Measurements from ENCODE around the gene TERT. TPM values are rescaled to one million over a fixed set of nuclear protein-coding genes. Genes with fewer than 3 reads are reported as not detected.

Gene TERT
- total RNA-seq, 2 experiments from 2014 or later, result 0.36 TPM; not detected in 1

DNA sequence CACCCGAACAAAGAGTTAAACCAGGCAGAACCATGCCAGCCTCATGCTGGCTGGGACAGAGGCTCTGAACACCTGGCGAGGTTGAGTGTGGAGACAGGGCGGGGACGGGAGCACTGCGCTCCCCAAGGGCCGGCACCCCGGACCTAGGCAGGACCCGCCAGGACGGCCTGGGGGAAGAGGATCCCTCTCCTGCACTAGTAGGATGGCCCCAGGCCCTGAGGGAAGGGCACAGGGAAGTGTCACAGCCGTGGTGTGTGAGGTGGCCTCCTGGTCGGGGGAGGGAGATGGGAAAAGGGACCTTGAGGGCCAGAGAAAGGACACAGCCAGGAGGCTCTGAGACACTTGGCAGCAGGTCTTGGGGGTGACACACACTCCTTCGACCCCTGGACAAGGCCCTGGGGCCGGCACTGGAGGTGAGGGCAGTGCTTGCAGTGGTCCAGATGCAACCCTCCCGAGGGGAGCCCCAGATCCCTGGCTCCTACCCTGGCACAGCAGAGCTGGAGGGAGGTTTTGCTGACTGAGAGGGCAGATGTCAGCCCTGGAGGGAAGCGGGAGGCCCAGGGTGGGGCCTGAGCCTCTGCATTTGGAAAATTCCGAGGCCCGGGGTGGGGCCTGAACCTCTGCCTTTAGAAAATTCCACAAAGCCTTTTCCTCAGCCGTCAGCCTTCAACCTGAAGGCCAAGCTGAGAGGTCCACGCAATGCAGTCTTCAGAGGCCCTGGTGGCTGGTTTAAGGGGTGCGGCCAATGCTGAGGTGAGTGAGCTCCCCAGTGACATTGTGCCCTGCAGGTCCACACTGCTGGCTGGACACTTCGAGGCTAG is 24.8 kb upstream of the TERT start:
- POLR2A ChIA-PET, result no interaction called here
- Mint-ChIP-seq H3K27ac (no peak overlapping the region), H3K27me3 (peaks cover 5% of the 10 kb centered on the region)

GRCh38 chr5:1318659-1319251 is 23.9 kb upstream of the TERT start:
- Mint-ChIP-seq H3K9me3 (no peaks in the 10 kb centered on the region), H3K36me3 (peaks cover 25% of the 10 kb centered on the region), H3K27ac (no peak overlapping the region), H3K27me3 (peaks cover 5% of the 10 kb centered on the region), H3K4me3 (no peak overlapping the region), H3K4me1 (peaks cover 31% of the 10 kb centered on the region)
- ATAC-seq (ENCODE audit: low read depth) (no peak), DNase-seq (no peak)
- POLR2A ChIA-PET, result interaction anchor here (0.9 kb wide), 1 partner anchor 10 kb away, joined by 3 read pairs; no protein-coding TSS in a partner anchor

More for the DNA sequence above, 24.8 kb upstream of the TERT start:
- peaks cover 26% of the 10 kb centered on the region for H3K4me1 Mint-ChIP-seq
- H3K9me3 Mint-ChIP-seq, result no peaks in the 10 kb centered on the region
- ATAC-seq (ENCODE audit: low read depth) (no peak), DNase-seq (no peak)
- H3K36me3 Mint-ChIP-seq, result peaks cover 25% of the 10 kb centered on the region
- H3K4me3 Mint-ChIP-seq, result no peak overlapping the region

DNA sequence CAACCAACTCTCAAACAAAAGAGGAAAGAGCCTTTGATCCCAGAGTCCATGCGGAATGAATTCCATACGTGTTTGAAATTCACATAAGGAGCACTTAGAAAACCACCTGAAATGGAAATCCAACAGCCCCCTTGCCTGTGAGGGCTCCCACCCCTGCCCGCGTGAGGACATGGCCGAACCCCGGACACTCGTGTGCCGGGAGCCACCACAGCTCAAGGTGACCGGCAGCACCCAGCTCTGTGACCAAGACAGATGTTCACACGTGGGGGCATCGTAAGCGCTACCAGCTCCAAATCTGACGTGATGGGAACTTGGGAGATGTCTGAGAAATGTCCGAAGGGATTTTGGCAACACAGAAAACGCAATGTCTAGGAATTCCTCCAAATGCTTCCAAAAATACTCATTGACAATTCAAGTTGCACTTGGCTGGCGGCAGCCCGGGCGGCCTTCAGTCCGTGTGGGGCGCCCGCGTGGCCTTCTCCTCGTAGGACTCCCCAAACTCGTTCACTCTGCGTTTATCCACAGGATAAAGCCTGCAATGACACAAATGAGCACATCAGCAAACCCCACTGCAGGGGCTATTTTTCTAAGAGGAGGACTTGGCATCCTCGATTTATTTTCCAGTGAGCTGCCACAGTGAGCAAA is 23.2 kb upstream of the TERT start:
- DNase-seq (no peak), ATAC-seq (ENCODE audit: low read depth) (no peak)
- peaks cover 5% of the 10 kb centered on the region for H3K27me3 Mint-ChIP-seq
- peaks cover 25% of the 10 kb centered on the region for H3K36me3 Mint-ChIP-seq
- no peak overlapping the region for H3K4me3 Mint-ChIP-seq
- H3K27ac Mint-ChIP-seq, result no peak overlapping the region
- no peaks in the 10 kb centered on the region for H3K9me3 Mint-ChIP-seq
- peaks cover 38% of the 10 kb centered on the region for H3K4me1 Mint-ChIP-seq
- POLR2A ChIA-PET, result interaction anchor here (0.9 kb wide), 1 partner anchor 10 kb away, joined by 3 read pairs; no protein-coding TSS in a partner anchor

- H3K36me3 Mint-ChIP-seq, result peaks cover 27% of the 10 kb centered on the region
- peak overlapping the region; percentile 85 for H3K27ac Mint-ChIP-seq
- H3K4me3 Mint-ChIP-seq, result peak overlapping the region; percentile 74
- H3K9me3 Mint-ChIP-seq, result no peaks in the 10 kb centered on the region
- peaks cover 5% of the 10 kb centered on the region for H3K27me3 Mint-ChIP-seq
- POLR2A ChIA-PET, result interaction anchor here (1.2 to 2.1 kb wide), 2 partner anchors 9 to 28 kb away, joined by 4 to 14 read pairs; partner anchors contain the start of gene CLPTM1L
- peaks cover 51% of the 10 kb centered on the region for H3K4me1 Mint-ChIP-seq
- ATAC-seq (ENCODE audit: low read depth), result no peak
- DNase-seq, result no peak
Measured at GRCh38 chr5:1316588-1317340, 21.9 kb upstream of the TERT start.

DNA sequence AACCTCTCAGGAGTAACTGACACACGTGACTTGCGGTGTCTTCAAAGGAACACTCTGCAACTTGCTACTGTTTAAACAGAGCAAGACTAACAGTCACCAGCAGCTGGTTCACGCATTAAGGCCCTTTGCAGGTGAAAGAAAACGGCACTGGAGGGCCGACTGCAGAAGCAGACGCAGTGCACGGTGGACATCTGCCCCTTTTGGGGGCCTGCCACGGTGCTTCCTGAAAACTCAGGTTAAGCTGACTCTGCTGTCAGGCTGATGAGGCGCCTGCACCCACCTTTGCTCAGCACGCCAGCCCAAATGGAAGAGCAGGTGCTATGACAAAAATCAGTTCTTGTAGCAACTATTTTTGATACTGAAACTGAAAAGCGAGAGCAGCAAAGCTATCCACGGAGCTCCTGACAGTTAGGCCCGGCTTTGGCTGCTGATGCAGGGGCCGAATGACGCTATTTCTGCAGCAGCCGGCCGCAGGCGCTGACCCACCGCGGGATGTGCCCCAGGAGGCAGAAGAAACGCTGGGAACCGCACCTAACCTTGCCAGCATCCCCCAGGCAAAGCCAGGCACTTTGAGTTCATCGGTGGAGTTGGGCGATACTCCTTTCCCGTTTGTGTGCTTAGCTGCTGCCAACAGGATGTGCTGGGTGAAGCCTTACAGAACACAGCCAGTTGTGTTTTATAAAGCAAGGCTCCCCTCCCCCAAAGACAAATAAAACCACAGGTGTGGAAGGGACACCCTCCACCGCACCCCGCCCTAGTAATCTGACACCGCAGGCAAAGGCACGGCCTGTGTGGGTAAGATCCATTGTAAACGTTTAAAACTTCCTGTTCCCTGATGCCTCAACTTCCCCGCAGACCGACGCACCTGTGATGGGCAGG is 21.1 kb upstream of the TERT start:
- peak overlapping the region; percentile 85 for H3K27ac Mint-ChIP-seq
- ATAC-seq (ENCODE audit: low read depth) (peak; percentile 62), DNase-seq (peak; percentile 58)
- H3K4me1 Mint-ChIP-seq, result peaks cover 53% of the 10 kb centered on the region
- H3K27me3 Mint-ChIP-seq, result peaks cover 8% of the 10 kb centered on the region
- peaks cover 3% of the 10 kb centered on the region for H3K9me3 Mint-ChIP-seq
- peaks cover 22% of the 10 kb centered on the region for H3K36me3 Mint-ChIP-seq
- H3K4me3 Mint-ChIP-seq, result peak overlapping the region; percentile 74
- POLR2A ChIA-PET, result interaction anchor here (1.0 to 2.1 kb wide), 7 partner anchors 10 to 424 kb away, joined by 3 to 14 read pairs (median 4); partner anchors contain the start of genes BRD9, CLPTM1L and TRIP13

- DNase-seq, result peak; percentile 25
- POLR2A ChIA-PET, result interaction anchor here (1.0 to 2.1 kb wide), 7 partner anchors 11 to 423 kb away, joined by 3 to 14 read pairs (median 4); partner anchors contain the start of genes BRD9, CLPTM1L and TRIP13
- peaks cover 20% of the 10 kb centered on the region for H3K36me3 Mint-ChIP-seq
- peaks cover 53% of the 10 kb centered on the region for H3K4me1 Mint-ChIP-seq
- peaks cover 9% of the 10 kb centered on the region for H3K9me3 Mint-ChIP-seq
- peak overlapping the region; percentile 74 for H3K4me3 Mint-ChIP-seq
- H3K27me3 Mint-ChIP-seq, result peaks cover 16% of the 10 kb centered on the region
- ATAC-seq (ENCODE audit: low read depth), result peak; percentile 4
- peak overlapping the region; percentile 85 for H3K27ac Mint-ChIP-seq
Measured at GRCh38 chr5:1315018-1315708, 20.3 kb upstream of the TERT start.

DNA sequence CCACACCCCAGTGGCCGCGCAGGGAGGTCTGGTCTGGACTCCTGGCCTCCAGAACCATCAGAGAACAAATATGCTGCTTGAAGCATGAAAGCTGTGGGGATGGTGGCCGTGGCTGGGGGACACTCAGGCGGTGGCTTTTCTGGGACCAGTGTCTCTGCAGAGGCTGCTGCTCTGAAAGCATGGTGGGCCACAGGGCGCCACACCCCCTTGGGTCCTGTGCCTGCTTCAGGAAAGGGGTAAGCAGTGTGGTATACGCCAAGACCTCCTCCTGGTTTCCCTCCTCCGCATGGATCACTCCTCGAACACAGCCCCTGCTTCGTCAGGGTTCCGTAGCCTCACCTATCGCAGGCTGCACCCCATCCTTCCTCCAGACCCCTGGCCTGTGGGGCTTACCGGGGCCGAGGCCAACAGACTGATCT is 19.7 kb upstream of the TERT start:
- Mint-ChIP-seq H3K4me3 (no peak overlapping the region), H3K4me1 (peaks cover 53% of the 10 kb centered on the region), H3K27ac (no peak overlapping the region), H3K9me3 (peaks cover 11% of the 10 kb centered on the region), H3K36me3 (peaks cover 20% of the 10 kb centered on the region), H3K27me3 (peaks cover 22% of the 10 kb centered on the region)
- POLR2A ChIA-PET, result interaction anchor here (2.0 to 2.8 kb wide), 3 partner anchors 30 to 72 kb away, joined by 7 to 14 read pairs (median 11); partner anchors contain the start of gene CLPTM1L
- DNase-seq (peak; percentile 31), ATAC-seq (ENCODE audit: low read depth) (no peak)

- H3K4me1 Mint-ChIP-seq, result peaks cover 55% of the 10 kb centered on the region
- ATAC-seq (ENCODE audit: low read depth) (peak; percentile 77), DNase-seq (peak; percentile 59)
- peaks cover 11% of the 10 kb centered on the region for H3K9me3 Mint-ChIP-seq
- H3K4me3 Mint-ChIP-seq, result peak overlapping the region; percentile 54
- POLR2A ChIA-PET, result interaction anchor here (0.7 to 2.8 kb wide), 4 partner anchors 10 to 72 kb away, joined by 3 to 11 read pairs (median 4); partner anchors contain the start of gene CLPTM1L
- H3K36me3 Mint-ChIP-seq, result peaks cover 14% of the 10 kb centered on the region
- H3K27ac Mint-ChIP-seq, result peak overlapping the region; percentile 72
- H3K27me3 Mint-ChIP-seq, result peaks cover 24% of the 10 kb centered on the region
Measured at GRCh38 chr5:1312993-1313833, 18.3 kb upstream of the TERT start.

DNA sequence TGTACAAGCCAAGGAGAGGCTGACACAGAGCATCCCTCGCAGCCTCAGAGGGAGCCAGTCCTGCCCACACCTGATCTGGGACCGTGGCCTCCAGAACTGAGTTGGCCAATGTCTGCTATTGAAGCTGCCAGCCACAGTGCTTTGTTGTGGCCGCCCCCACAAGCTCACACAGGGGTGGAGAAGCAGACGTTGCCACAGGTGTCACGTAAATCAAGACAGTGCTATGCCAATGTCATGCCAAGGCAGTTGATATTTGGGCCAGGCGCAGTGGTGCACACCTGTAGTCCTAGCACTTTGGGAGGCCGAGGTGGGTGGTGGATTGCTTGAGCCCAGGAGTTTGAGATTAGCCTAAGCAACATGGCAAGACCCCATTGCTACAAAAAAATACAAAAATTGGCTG is 17.3 kb upstream of the TERT start:
- POLR2A ChIA-PET, result interaction anchor here (0.7 to 2.8 kb wide), 4 partner anchors 11 to 73 kb away, joined by 3 to 11 read pairs (median 4); partner anchors contain the start of gene CLPTM1L
- Mint-ChIP-seq H3K4me3 (peak overlapping the region; percentile 28), H3K27ac (no peak overlapping the region), H3K27me3 (peaks cover 24% of the 10 kb centered on the region), H3K4me1 (peaks cover 53% of the 10 kb centered on the region), H3K9me3 (peaks cover 11% of the 10 kb centered on the region), H3K36me3 (peaks cover 7% of the 10 kb centered on the region)
- DNase-seq, result peak; percentile 55
- ATAC-seq (ENCODE audit: low read depth), result no peak

GRCh38 chr5:1311439-1312055 is 16.7 kb upstream of the TERT start:
- ATAC-seq (ENCODE audit: low read depth), result no peak
- Mint-ChIP-seq H3K4me3 (no peak overlapping the region), H3K9me3 (peaks cover 11% of the 10 kb centered on the region), H3K36me3 (peaks cover 5% of the 10 kb centered on the region), H3K4me1 (peaks cover 48% of the 10 kb centered on the region), H3K27me3 (peaks cover 26% of the 10 kb centered on the region), H3K27ac (peak overlapping the region; percentile 41)
- POLR2A ChIA-PET, result interaction anchor here (2.8 kb wide), 1 partner anchor 33 kb away, joined by 11 read pairs; the partner anchor contains the start of gene CLPTM1L
- DNase-seq, result no peak
